GM18511 (cell line): Measurements from ENCODE around the gene SLC5A6.
"Not testable (repeated sequence)": the region's sequence is repeated elsewhere in the genome, so short reads cannot be mapped to it uniquely, and the experiment has no call there.

Experiments
- ATAC-seq: cut with Tn5 transposase; IDR thresholded peaks from one replicate; pipeline ENCODE4 v1.9.1; 2021; ENCODE audit warnings: mild to moderate bottlenecking, moderate library complexity; ENCODE audit not compliant: unreplicated experiment

Gene SLC5A6

DNA sequence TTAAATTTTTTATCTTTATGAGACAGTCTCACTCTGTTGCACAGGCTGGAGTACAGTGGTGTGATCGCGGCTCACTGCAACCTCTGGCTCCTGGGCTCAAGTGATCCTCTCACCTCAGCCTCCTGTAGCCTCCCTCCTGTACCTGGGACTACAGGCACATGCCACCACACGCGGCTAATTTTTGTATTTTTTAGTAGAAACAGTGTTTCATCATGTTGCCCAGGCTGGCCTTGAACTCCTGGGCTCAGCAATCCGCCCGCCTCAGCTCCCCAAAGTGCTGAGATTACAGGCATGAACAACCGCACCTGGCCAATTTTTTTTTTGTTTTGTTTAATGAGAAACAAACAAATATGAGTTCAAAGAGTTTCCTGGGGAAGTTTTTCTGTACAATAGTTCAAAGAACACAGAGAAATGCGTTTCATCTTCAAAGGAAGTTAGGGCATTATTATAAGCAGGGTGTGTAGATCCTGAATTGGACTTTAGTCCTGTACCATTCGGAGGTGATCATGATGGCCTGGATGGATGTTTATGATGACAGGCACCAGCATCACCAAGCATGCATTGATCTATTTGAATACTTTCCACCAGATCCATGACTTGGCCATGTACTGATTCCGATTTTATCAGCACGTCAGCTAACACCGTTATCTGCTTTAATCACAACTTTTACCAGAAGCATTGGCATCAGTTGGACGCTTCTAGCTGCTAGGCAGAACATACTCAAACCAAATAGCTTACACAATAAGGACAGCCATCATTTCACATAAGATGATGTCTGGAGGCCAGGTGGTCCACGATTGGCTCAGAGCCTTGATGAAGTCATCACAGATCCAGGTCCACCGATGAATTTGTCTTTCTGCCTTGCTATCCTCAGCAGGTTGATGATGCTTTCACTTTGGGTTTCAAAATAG, 34.4 kb downstream of the SLC5A6 start:
- ATAC-seq = no peak

DNA sequence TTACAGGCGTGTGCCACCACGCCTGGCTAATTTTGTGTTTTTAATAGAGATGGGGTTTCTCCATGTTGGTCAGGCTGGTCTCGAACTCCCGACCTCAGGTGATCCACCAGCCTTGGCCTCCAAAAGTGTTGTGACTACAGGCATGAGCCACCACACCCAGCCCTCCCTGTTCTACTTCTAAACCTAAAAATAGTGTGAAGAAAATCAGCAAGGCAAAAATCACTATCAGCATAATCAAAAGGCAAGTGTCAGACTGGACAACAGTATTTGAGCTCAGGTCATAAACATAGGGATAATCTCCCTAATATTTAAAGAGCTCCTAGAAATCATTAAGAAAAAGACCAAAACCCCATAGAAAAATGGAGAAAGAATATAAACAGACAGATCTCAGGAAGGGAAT, 36.3 kb downstream of the SLC5A6 start:
- not testable (repeated sequence) for ATAC-seq

DNA sequence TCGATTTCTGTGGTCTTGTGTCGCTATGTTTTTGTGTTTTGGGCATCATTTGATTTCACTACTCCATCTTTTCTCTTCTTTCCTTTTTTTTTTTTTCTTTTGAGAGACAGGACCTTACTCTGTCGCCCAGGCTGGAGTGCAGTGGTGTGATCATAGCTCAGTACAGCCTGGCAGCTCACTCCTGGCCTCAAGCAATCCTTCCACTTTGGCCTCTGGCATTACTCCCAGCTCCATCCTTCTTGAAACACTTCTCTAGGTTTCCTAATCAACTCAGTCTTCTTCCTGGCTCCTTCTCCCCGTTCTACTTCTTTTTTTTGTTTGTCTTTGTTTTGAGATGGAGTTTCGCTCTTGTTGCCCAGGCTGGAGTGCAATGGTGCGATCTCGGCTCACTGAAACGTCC, 36.7 kb downstream of the SLC5A6 start:
- ATAC-seq = no peak

GRCh38 chr2:27174638-27175037, 37.4 kb downstream of the SLC5A6 start:
- no peak for ATAC-seq

DNA sequence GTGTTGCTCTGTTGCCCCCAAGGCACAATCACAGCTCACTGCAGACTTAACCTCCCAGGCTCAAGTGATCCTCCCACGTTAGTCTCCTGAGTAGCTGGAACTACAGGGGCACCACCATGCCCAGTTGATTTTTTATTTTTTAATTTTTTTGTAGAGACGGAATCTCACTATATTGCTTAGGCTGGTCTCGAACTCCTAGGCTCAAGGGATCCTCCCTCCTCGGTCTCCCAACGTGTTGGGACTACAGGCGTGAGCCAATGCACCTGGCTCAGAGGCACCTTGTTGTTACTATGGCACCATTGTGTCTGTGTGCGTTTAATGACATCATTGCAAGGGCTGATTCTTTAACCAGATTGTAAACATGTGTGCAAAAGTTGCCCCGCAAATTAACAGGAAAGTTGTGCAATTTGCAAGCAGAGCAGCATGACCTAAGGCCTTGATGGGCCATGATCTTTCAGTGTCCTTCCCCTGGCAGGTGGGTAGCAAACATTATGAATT, 40.7 kb downstream of the SLC5A6 start:
- no peak for ATAC-seq

DNA sequence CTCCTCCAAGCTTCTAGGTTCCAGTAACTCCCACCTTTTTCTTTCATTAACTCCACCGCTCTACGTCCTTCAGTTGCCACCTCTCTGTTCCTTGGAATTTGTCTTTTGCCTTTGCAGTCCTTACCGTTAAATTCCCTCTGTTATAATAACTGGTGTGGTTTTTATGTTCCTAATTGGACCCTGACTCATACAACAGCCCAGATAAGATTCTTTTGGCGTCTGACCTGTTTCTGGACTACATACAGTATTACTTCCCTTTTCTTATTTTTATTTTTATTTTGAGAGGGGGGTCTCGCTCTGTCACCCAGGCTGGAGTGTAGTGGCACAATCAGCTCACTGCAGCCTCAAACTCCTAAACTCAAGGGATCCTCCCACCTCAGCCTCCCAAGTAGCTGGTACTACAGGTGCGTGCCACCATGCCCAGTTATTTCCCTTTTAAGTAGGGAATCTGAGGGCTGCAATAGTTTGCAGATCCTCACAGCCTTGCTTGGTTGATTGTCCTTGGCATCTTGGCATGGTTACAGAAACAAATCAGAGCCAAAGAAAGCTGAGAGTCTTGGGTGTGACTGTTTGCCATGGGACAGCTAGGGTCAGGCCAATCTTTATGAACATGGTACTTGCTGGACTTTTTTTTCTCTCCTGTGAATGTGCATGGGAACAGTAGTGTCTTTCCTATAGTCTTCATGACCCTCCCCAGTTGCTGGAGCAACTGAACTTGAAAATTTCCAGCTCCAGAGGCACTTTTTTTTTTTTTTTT, 41.3 kb downstream of the SLC5A6 start:
- ATAC-seq = no peak

GRCh38 chr2:27164960-27165763, 46.9 kb downstream of the SLC5A6 start:
- ATAC-seq = peak; percentile 61

- no peak for ATAC-seq
Observed at GRCh38 chr2:27162151-27163121, 49.6 kb downstream of the SLC5A6 start.

GRCh38 chr2:27160191-27160590, 51.9 kb downstream of the SLC5A6 start:
- no peak for ATAC-seq

DNA sequence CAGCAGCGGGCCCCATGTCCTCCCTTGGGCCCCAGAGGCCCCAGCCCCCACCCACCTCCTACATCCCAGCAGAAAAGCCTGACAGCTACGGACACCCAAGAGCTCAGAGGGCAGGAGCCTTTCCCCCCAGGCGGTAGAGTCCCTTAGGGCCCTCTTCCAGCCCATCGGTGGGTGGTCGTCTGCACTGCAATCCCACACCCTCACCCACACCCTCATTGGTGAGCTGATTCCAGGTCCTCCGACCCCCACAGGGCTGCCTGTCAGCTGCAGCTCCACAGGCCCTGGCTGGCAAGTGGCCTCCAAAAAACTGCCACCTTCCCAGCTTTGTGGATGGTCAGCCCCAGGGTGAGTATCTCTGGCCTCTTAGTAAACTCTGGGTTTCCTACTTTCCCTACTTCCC, 52.8 kb downstream of the SLC5A6 start:
- ATAC-seq = no peak

- ATAC-seq = no peak
Observed at GRCh38 chr2:27158468-27158867, 53.6 kb downstream of the SLC5A6 start.

DNA sequence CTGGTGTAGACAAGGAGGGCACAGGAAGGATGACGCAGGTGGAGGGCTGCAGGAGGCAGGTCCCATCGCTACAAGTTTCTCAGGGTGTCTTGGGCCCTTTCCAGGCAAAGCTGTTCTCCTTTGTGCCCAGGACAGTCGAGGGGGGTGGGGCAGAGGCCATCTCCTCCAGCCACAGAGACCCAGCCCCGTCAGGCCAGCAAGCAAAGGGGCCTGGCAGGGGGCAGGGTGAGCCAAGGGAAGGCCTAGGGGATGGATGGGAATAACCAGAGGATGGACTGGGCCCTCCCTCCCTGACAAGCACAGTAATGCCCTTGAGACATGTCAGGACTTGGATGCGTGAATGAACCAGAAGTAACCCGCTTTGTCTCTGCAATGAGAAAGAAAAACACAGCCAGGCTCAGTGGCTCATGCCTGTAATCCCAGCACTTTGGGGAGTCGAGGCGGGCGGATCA, 57.0 kb downstream of the SLC5A6 start:
- no peak for ATAC-seq

- no peak for ATAC-seq
Observed at GRCh38 chr2:27154488-27154887, 57.6 kb downstream of the SLC5A6 start.

GRCh38 chr2:27152796-27153464, 59.1 kb downstream of the SLC5A6 start:
- no peak for ATAC-seq

GRCh38 chr2:27152102-27152795, 59.8 kb downstream of the SLC5A6 start:
- no peak for ATAC-seq

GRCh38 chr2:27150639-27151230, 61.3 kb downstream of the SLC5A6 start:
- ATAC-seq = no peak
